ENCODE results near the gene FRZB.
"Not testable (repeated sequence)": the region's sequence is repeated elsewhere in the genome, so short reads cannot be mapped to it uniquely, and the experiment has no call there.

Gene FRZB

DNA sequence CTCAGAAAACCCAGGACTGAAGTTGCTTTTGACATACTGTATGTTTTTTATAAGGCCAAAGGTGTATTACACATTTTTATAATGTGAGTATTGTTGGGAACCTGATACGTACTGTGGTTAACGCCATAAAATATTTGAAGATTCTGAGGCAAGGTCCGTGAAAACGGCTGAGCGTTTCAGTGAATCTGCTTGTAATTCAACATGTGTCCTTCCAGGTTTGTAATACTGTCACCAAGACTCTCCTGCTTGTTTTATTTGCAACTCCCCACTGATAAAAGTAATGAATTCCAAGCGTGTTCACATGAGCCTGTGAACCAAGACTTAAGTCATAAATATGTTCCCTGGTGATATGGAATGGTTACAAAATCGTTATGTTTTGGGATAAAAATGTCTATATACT, 23.9 kb upstream of the FRZB start:
- no peak overlapping the region for H3K27ac ChIP-seq
- TF ChIP-seq, protein P1, sequence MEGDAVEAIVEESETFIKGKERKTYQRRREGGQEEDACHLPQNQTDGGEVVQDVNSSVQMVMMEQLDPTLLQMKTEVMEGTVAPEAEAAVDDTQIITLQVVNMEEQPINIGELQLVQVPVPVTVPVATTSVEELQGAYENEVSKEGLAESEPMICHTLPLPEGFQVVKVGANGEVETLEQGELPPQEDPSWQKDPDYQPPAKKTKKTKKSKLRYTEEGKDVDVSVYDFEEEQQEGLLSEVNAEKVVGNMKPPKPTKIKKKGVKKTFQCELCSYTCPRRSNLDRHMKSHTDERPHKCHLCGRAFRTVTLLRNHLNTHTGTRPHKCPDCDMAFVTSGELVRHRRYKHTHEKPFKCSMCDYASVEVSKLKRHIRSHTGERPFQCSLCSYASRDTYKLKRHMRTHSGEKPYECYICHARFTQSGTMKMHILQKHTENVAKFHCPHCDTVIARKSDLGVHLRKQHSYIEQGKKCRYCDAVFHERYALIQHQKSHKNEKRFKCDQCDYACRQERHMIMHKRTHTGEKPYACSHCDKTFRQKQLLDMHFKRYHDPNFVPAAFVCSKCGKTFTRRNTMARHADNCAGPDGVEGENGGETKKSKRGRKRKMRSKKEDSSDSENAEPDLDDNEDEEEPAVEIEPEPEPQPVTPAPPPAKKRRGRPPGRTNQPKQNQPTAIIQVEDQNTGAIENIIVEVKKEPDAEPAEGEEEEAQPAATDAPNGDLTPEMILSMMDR (conservative IDR thresholded peaks at IDR 0.05) = no peak
- no peak for TF ChIP-seq ZFX (IDR thresholded peaks at IDR 0.05)

DNA sequence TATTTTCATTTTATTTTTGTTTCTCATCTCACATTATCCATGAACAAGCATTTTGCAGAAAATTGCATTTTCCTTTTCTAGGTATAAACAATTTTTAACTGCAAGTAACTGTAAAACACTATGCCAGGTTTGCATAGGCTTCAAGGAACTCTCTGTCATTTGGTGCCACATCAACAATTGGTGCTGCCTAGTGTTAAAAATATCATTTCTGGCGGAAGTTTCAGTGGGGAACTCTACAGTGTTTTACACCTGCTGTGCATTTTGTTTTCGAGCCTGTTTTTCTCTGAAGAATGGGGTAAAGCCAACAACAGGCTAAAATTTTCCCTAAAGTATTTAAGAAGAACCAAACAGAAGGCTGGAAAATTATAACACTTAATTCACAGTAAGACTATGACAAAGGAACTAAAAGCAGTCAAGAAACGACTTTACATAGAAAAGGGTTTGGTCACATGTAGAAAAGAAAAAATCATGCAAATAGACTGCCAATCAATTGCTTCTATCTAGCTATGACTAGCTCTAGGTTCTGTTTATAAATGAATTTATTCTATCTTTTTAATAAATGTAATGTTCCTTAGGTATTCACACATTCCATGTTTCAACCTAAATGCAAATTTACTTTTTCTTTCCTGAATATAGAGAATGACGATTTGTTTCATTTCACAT, 21.4 kb upstream of the FRZB start:
- no peak overlapping the region for H3K27ac ChIP-seq
- TF ChIP-seq, protein P1 (conservative IDR thresholded peaks at IDR 0.05) = no peak
- no peak for TF ChIP-seq ZFX (IDR thresholded peaks at IDR 0.05)

DNA sequence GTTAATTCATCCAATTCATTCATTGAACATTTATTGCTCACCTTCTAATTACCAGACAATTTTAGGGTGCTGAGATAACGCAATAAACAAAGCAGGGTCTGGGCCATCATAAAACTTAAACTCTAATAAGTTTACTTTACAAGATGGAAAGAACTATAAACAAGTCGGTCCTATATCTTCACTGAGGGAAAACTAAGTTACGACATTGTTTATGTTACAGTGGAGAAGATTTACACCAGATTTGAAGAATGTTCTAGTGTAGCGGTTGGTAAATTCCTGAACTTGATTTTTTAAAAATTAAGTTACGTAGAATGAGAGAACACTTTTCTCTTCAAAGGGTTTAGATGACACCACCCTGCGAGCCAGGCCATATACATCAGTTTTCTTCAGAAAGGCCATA, 20.7 kb upstream of the FRZB start:
- no peak overlapping the region for H3K27ac ChIP-seq
- TF ChIP-seq, protein P1 (conservative IDR thresholded peaks at IDR 0.05) = no peak
- no peak for TF ChIP-seq ZFX (IDR thresholded peaks at IDR 0.05)

DNA sequence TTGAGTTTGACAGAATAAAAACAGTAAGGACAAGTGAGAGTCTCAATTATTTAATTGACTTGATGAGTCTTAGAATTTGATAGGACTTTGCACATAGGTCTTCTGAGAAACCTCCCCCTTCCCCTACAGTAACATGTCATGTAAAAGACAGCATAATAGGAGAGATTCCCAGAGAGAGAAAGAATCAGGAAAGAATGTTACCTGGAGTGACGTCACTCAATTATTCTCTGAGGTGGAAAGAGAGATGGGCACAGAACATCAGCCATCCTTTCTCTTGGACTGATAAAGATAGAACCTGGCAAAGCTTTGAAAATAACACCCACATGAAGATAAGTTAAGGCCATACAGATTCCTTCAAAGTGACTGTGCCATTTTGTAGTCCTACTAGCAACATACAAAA, 19.3 kb upstream of the FRZB start:
- TF ChIP-seq, protein P1 (conservative IDR thresholded peaks at IDR 0.05) = no peak
- TF ChIP-seq ZFX (IDR thresholded peaks at IDR 0.05) = no peak
- H3K27ac ChIP-seq = no peak overlapping the region

DNA sequence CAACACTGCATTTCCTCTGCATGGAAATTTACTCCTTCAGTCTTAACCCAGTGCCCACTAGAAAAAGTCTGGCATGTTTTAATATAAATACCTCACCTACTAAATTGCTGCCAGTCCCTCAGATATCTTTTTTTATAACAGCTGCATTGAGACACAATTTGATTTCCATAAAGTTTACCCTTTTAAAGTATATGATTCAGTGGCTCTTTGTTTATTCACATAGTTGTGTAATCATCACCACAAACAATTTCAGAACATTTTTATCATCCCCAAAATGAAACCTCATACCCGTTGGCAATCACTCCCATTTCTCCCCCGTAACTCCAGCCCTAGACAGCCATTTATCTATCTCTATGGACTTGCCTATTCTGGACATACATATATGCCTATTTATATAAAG, 17.0 kb upstream of the FRZB start:
- TF ChIP-seq, protein P1 (conservative IDR thresholded peaks at IDR 0.05) = no peak
- no peak for TF ChIP-seq ZFX (IDR thresholded peaks at IDR 0.05)
- no peak overlapping the region for H3K27ac ChIP-seq

DNA sequence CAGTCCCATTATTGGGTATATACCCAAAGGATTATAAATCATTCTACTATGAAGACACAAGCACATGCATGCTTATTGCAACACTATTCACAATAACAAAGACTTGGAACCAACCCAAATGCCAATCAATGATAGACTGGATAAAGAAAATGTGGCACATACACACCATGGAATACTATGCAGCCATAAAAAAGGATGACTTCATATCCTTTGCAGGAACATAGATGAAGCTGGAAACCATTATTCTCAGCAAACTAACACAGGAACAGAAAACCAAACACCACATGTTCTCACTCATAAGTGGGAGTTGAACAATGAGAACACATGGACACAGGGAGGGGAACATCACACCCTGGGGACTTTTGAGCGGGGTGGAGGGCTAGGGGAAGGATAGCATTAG, 13.7 kb upstream of the FRZB start:
- H3K27ac ChIP-seq = not testable (repeated sequence)

DNA sequence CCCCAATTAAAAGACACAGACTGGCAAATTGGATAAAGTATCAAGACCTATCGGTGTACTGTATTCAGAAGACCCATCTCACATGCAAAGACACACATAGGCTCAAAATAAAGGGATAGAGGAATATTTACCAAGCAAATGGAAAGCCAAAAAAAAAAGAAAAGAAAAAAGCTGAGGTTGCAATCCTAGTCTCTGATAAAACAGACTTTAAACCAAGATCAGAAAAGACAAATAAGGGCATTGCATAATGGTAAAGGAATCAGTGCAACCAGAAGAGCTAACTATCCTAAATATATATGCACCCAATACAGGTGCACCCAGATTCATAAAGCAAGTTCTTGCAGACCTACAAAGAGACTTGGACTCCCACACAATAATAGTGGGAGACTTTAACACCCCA, 10.2 kb upstream of the FRZB start:
- not testable (repeated sequence) for H3K27ac ChIP-seq

DNA sequence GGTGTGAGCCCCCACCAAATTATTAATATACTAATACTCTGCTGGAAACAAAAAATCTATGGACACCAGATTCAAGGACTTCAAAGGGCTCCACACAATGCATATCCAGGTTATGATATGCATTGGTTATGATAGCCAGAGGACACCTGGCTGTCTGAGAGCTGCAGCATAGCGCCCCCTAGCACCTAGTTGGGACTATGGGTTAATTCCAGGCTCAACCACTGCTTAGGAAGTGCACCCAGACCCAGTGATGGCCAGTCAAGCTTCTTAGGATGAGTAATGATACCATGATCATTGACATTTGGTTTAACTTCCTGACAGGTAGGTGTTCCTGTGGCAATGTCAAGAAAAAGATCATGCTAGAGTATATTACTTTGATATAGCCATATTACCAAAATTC, 3.8 kb upstream of the FRZB start:
- no peak overlapping the region for H3K27ac ChIP-seq
- no peak for TF ChIP-seq ZFX (IDR thresholded peaks at IDR 0.05)
- TF ChIP-seq, protein P1 (conservative IDR thresholded peaks at IDR 0.05) = peak; percentile 44

Measured in C4-2B (cell line).